Stimulated activated CD4-positive, alpha-beta T cell treated with anti-CD3 and anti-CD28 coated beads, Interleukin-1b, Interleukin-23, amount 100 ng/mL, for 24 hours (primary cell): ENCODE measurements around the gene NCOA7.
A peak's percentile ranks its signal among the peaks of the same experiment; 100 is the strongest.
"Not testable (repeated sequence)": the region's sequence is repeated elsewhere in the genome, so short reads cannot be mapped to it uniquely, and the experiment has no call there.

ENCODE experiments used
- DNase-seq, 4 experiments: peaks; one replicate each; pipeline ENCODE4 v3.0.0-alpha.2; 2020; ENCODE audit warnings: low read depth in 4 of 4, low spot score in 1 of 4

The NCOA7 gene

GRCh38 chr6:125943528-125944433 lies 153.0 kb downstream of the NCOA7 start:
- DNase-seq = no peak

GRCh38 chr6:125944434-125944816 lies 153.7 kb downstream of the NCOA7 start:
- no peak for DNase-seq

- DNase-seq = no peak
Observed at GRCh38 chr6:125944896-125945295, 154.1 kb downstream of the NCOA7 start.

GRCh38 chr6:125945378-125946141 lies 154.8 kb downstream of the NCOA7 start:
- no peak for DNase-seq

- DNase-seq = no peak
Observed at GRCh38 chr6:125947615-125948014, 156.9 kb downstream of the NCOA7 start.

GRCh38 chr6:125948455-125948854 lies 157.7 kb downstream of the NCOA7 start:
- no peak for DNase-seq

- DNase-seq = no peak
Observed at GRCh38 chr6:125949069-125949468, 158.3 kb downstream of the NCOA7 start.

GRCh38 chr6:125950293-125950692 lies 159.5 kb downstream of the NCOA7 start:
- DNase-seq = no peak

- DNase-seq = not testable (repeated sequence)
Observed at GRCh38 chr6:125950716-125951115, 160.0 kb downstream of the NCOA7 start.

- DNase-seq = no peak
Observed at GRCh38 chr6:125951323-125951722, 160.6 kb downstream of the NCOA7 start.

GRCh38 chr6:125952764-125953501 lies 162.2 kb downstream of the NCOA7 start:
- no peak for DNase-seq

- DNase-seq = no peak
Observed at GRCh38 chr6:125953502-125953875, 162.7 kb downstream of the NCOA7 start.

GRCh38 chr6:125954735-125955339 lies 164.1 kb downstream of the NCOA7 start:
- DNase-seq = no peak

GRCh38 chr6:125955973-125956372 lies 165.2 kb downstream of the NCOA7 start:
- no peak for DNase-seq

GRCh38 chr6:125956506-125957390 lies 166.0 kb downstream of the NCOA7 start, which contains the start of gene HINT3:
TSS of gene HINT3 (plus strand) at chr6:125956770. CDS start at chr6:125956978, 208 bp downstream.
- peak; percentile 98 to 100 (median 98) for DNase-seq

- DNase-seq = no peak
Observed at GRCh38 chr6:125957391-125957693, 166.6 kb downstream of the NCOA7 start.

GRCh38 chr6:125957845-125958244 lies 167.1 kb downstream of the NCOA7 start:
- no peak for DNase-seq

- no peak for DNase-seq
Observed at GRCh38 chr6:125959041-125959440, 168.3 kb downstream of the NCOA7 start.

- DNase-seq = no peak
Observed at GRCh38 chr6:125961117-125961516, 170.4 kb downstream of the NCOA7 start.

- no peak for DNase-seq
Observed at GRCh38 chr6:125962900-125963497, 172.2 kb downstream of the NCOA7 start.
